NCI-H187 treated with DMSO at 0.1 percent for 48 hours (cell line): Measurements from ENCODE around the gene ERF.

Source experiments
- DNase-seq: peaks from one replicate; lab custom pipeline; 2025; lab: John Stamatoyannopoulos, UW

Gene ERF

DNA sequence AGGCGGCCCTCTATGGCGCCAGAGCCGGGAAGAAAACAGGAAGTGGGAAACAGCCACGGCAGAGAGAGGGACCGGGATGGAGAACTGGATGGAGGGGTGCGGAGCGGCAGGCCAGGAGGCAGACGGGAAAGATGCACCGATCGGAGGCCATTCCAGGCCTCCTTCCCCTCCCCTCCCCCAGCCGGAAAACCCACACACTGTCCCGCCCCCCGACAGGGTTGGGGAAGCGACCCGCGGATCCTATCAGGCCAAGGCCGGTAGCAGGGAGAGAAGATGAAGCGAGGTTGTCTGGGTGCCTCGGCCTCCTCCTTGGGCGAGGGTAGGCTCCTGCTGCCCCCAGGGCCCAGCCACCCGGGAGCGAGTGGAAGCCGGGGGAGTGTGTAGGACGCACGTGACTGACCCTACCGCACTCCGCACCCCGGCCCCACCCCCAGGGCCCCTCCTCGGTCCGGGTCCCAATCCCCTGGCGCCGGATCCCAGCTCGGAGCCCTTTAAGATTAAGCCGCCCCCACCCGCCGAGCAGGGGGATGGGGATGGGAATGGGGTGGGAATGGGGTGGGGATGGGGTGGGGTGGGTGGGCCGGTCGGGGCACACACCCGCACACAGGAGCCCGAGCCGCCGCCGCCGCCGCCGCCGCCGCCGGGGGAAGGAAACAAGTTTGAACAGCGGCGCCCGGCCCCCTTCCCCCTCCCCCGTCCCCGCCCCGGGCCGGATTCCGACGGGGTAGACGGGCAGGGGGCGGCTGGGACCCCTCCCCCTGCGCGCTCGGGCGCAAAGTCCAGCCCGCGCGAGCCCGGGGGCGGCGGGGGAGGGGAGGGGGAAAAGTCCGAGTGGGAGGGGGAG is 1.5 kb downstream of the ERF start:
- no peak for DNase-seq

DNA sequence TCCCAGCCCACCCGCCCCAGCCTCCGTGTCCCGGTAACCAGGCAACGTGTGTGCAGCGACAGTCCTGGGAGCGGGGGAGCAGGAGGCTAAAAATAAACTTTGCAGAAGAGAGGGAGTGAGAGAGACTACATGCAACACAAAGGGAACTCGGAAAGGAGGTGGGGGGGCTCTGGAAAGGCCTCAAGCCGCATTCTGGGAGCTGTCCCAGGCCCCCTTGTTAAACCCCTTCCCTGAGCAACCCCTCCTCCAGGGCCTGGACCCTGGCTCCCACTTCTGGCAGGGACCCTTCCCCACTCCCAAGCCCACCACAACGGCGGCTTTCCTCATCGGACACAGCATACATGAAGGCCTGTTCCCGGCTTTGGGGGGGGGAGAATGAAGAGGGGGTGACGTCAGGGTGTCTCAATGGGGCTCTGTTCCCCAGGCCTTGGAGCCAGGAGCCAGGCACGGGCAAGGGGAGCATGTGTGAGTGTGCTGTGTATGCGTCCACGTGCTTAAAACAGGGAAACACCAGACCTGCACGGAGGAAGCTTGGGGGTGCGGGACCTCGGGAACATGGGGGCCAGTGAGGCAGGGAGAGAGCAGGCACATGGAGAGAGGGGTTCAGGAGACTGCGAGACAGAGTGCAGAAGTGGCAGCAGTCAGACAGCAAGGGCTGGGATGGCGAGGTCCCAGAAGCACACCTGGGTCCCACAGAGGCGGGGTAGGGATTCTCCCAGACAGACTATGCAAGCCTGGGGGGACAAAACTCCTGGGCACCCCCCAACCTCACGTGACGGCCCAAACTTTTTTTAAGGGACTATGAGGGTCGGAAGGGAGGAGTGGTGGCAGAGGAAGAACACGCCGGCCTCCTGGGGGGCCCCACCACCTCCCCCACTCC is 2.3 kb downstream of the ERF start:
- DNase-seq: no peak

- DNase-seq: no peak
These were observed 3.2 kb downstream of the ERF start for GRCh38 chr19:42251572-42252358.

- no peak for DNase-seq
These were observed 4.0 kb downstream of the ERF start for GRCh38 chr19:42250666-42251531.

GRCh38 chr19:42250183-42250665 is 4.7 kb downstream of the ERF start:
- DNase-seq: no peak

DNA sequence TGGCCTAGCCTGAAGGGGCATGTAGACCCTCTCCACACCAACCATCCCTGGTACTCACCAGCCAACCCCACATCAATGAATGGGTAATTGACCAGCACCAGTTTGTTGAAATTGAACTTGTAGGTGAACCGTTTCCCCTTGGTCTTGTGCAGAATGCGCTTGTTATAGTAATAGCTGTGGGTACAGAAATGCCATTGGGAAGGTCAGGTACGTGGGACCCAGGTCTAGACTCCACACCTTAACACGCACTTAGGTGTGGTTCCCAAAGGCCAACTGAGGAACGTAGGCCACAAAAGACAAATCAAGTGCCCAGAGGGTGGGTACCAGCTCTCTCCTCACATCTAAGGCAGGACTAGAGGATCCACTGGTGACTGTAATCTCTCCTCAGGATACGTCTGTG is 5.2 kb downstream of the ERF start:
- DNase-seq: no peak

DNA sequence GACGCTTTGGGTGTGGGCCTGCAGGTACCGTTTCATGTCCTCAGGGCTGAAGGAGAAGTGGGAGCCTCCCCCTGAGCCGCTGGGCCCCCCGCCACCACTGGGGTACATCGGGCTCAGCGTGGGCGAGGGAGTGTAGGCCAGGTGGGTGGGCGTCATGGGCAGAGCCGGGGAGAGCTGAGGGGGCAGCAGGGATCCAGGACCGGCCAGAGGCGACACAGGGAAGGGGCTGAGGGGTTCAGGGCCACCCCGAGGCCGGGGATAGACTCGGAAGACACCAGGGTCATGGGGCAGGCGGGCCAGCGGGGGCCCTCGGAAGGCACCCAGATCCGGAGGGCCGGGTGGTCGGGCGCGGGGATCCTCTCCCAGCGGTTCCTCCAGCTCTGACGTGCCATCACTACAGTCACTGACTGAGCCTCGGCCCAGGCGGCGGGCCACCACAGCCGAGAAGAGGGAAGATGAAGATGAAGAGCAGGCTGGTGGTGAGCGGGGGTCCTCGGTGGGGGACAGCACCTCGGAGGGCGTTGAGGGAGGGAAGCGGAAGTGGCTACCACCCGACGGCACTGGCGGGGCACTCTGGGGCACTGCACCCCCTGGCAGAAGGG is 5.7 kb downstream of the ERF start:
- DNase-seq: no peak

GRCh38 chr19:42248270-42249148 is 6.4 kb downstream of the ERF start:
- DNase-seq: no peak

DNA sequence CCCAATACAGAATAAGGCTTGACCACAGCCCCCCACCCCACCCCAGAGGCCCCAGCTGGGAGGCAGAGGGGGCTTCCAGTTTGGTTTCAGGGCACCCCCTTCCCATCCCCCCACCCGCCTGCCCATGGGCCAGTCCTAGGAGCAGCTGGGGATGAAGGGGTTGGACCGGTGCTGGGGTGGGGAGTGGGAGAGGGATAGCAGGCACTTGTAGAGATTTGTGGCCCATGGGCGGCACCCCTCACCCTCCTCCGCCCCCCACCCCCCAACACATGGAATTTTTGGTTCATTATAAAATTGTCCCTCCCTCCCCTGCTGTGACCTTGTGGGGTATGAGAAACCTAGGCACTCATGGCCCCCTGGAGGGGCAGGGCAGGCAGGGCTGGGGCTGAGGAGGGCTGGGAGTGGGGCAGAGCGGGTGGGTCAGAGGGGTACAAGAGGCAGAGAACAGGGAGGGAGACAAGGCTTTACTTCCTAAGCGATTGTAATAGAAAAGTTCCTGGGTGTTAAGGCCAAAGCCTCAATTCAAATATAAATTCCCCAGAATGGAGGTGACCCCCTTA is 7.2 kb downstream of the ERF start:
- DNase-seq: no peak

DNA sequence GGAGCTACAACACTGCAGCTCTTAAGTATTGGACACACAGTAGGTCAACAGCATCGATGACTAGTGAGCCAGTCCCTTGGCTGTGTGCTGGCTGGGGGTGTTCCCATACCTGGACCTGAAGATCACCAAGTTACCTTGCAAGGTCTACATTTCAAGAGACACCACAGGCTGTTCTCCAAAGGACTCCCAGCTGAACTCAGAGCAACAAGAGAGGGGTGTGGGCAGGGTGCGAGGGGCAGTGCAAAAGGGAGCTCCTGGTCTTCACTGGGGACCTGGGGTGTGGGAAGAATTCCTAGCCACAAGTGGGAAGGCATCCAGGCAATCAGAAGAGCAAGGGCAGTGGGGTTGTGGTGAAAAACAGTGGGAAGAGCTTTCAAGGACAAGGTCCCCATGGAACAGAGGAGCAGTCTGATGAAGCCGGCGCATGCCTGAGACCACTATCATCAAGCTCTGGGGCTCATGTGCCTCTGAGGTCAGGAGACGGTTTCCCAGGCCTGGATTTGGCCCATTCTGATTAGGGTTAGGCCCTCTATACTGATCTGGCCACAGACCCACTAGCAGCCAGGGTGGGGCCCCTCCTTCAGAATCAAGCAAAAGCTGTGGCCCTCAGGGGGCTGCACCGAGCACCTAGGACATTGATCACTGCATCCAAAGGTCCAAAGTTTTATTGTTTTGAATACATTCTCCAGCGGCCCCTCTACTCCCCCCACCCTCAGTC is 7.8 kb downstream of the ERF start:
- no peak for DNase-seq

GRCh38 chr19:42246143-42246921 is 8.6 kb downstream of the ERF start:
- no peak for DNase-seq

DNA sequence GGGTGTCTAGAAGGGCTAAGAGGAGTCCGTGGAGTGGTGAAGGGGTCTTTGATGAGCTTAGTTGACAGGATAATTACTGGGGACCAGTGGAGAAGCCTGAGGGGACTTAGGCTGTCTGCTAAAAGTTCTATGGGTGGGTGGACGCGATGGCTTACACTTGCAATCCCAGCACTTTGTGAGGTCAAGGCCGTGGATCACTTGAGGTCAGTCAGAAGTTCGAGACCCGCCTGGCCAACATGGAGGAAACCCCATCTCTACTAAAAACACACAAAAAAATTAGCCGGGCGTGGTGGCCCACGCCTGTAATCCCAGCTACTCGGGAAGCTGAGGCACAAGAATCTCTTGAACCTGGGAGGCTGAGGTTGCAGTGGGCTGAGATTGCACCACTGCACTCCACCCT is 9.7 kb downstream of the ERF start:
- no peak for DNase-seq

DNA sequence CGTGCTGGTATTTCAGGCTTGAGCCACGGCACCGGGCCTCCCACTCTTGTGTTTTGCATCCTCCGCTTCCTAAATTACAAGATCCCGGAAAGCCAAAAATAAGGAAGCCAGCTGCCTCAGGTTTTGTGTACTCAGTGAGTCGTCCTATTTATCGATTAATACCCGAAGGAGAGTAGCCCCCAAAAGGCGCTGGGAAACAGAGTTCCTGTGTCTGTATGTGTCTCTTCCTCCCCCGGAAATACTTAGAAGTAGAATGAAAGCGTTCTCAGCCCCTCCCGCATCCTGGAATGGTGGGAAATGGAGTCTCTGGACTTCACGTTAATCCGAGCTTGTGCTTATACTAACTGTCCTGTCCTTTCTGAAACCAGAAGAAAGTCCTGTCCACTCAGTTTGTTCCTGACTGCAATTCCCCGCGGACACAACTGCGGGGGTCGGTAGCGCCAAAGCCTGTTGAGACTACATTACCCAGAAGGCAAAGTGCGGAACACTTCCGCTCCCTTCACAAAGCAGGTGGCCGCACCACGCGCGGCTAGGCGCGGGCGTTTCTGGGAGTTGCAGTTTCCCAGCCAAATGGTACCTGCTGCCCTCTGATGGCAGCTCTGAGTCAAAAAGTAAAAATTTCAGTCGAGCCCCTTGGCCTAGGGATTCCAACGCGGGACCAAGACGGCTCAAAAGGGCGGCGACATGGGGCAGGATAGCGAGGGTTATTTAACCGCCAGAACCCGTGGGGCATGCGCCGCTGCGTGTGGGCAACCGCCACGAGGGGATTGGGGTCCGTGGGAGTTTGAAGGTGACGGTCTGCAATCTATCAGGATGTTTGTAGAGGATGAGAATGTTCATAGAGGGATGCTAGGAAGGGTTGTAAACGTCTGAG is 10.3 kb downstream of the ERF start:
- DNase-seq: peak; percentile 60

GRCh38 chr19:42242512-42243409 is 12.2 kb downstream of the ERF start, which contains the start of gene GSK3A:
Gene GSK3A, minus strand, starts transcription at chr19:42242602. Its CDS starts 137 bp downstream, at chr19:42242465.
- DNase-seq: peak; percentile 99

GRCh38 chr19:42242069-42242511 is 12.8 kb downstream of the ERF start:
- DNase-seq: no peak

GRCh38 chr19:42241279-42241678 is 13.6 kb downstream of the ERF start:
- no peak for DNase-seq
